Stromal cell of bone marrow (primary cell): Measurements from ENCODE around the gene ERGIC3.

Experiments used
- DNase-seq: peaks from one replicate; pipeline ENCODE4 v3.0.0-alpha.2; 2012; ENCODE audit warnings: low read depth

ERGIC3 gene

DNA sequence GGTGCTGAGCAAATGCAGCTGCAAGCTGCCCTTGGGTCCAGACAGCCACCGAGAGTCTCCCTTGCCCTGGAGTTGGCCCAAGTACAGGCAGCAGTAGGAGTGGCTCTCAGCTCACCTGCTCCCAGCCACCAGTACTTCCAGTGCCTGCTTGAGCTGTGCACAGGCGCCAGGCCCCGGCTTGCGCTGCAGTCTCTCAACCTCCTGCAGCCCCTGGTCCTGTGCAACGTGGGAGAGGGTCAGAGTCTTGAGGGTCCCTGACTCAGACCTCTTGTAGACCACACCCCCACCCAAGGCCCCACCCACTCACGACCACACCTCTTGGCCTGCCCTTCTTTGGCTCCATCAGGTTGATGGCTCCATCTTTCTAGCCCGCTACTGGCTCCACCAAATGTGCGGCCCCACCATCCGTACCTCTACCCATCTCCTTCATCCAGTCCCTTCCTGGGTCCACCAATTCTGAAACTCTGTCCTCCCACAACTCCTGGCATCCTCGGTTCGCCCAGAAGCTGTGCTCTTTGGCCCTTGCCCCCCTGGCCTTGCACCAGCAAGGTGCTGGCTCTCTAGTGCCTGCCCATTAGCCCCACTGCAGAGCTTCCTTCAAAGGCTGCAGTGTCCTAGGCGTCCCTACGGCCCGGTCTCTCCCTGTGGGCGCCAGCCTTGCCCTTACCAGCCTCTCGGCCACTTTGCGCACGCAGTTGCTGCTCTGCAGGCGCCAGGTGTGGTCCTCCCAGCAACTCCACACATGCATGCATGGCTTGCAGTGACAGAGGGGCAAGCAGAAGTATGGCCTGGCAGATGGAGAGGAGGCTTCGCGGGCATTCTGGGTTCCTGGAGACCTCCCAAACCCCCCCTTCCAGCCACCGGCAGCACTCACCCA is 57.3 kb downstream of the ERGIC3 start:
- no peak for DNase-seq

DNA sequence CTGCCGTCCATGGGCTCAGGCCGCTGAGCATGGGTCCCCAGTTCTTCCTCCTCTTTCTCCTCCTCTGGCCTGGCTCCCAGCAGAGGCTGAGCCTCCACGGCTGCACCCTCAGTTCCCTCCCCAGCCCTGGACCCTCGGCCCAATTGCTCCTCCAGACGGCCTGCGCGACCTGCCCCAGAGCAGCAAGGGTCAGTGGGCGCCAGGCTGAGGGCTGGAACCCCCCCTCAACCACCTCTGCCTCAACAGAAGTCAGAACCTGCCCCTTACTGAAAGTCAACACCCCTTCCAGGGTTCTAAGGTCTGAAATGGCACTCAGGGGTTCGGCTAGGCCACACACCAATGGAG is 57.9 kb downstream of the ERGIC3 start:
- no peak for DNase-seq

DNA sequence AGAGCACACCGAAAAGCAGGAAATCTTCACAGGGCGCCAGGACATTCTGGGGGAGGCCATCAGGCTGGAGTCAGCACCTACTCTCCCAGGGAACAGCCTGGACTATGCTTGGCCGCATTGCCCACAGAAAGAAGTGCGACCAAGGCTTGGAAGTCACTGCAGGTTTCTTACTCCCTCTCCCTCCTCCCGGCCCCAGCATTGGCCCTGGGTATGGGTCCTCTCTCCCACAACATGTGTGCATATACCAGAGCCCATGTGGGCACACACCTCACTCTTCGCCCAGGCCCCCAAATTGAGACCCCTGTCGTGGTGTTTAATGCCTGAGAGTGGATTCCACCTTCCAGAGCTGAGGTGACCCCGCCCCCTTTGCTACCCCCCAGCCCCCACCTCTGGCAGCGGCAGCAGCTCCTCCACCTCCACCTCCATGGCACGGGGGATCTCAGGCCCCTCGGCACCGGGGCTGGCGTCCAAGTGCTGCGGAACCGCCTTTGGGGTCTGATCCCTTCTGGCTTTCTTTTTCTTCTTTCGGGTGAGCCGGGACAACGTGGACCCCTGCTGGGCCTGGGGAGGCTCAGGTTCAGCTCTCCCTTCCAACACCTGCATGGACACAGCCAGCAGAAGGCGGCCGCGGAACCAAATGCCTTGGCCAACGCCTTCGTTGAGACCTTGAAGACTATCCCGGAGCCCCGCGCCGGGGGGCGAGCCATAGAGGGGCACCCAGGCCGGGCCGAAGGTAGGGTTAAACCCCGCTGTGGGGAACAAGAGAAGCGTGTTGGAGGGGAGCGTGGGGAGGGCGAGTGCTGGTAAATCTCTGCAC is 58.5 kb downstream of the ERGIC3 start:
- DNase-seq = no peak

DNA sequence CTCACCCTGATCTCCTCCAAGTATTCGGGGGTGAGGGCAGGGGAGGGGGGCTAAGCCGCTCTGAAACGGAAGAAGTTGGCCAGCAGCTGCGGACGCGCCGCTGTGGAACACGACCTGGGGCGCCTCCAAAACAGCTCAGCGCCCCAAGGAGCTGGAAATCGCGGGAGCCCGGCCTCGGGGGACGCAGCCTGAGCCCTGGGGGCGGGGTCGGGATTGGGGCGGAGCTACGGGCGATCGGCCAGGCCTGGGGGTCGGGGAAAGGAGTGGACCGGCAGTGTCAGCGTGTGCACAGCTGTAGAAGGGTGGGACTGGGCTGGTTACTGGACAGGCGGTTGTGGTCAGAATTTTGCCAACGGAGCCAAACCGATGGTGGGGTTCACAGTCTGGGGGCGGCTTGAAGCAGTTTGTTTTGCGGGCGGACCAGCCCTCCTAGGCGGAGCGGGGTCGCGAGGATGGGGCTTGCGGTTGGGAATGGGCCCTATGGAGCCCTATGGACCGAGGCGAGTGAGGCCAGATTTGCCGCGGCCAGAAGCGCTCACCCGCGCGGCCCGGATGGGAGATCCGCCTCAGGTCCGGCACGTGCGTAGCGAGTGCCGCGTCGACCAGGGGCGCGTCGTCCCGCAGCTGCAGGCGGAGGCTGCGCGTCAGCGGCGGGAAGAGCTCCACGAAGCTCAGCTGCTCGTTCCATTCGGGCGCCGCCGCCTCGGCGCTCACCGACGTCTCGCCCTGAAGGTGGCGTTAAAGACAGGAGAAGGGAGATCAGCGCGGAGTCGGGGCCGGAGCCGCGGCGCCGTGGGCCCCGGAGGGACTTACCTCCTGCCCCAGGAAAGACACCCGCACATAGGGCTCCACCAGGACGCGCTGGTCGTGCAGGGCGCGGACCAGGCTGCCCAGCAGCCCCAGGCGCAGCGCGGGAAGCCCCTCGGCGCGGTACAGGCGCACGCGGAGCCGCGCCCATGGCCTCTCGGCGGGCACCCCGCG is 59.4 kb downstream of the ERGIC3 start:
- DNase-seq = no peak

DNA sequence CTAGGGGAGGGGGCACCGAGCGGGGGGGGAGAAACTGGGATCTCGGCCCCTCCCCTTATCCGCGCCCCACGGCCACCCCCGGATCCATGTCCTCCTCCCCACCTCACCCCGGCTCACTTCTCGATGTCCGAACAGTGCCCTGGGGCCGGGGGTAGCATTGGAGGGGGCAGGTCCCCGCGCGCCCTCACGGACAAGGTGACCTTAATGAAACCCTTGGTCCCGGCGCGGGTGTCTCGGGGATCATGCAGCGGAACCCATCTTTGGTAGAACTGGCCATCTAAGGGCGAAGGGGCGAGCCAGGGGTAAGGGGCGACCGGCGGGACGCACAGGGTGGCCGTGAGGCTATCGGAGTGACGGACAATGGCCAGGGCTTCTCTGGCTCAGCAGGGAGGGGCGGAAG is 60.1 kb downstream of the ERGIC3 start:
- no peak for DNase-seq

DNA sequence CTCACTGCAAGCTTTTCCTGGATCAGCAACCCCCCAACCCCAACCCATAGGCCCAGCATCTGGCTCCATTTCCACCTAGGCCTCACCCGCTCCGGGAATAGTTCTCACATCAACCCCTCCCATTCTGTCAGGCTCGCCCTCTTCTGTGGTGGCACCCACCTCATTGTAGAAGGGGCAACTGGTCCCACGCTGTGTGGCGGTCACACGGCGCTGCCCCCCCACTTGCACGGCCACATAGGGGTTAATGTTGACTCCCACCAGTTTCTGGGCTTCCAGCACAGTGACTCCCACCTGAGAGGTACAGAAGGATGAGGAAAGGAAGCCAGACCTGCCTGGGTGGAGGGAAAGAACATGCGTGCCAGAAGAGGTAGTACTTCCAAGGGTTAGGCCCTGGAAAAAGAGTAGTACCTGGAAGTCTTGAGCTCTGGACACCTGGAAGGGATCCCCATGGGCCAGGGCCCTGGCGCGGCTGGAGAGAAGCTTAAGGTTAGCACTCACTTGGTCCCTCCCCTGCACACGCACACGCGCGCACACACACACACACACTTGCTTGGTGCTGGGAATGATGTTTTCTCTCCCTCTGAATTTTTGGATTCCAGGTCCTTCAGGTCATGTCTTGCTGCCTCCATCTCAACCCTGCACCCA is 61.1 kb downstream of the ERGIC3 start:
- no peak for DNase-seq

DNA sequence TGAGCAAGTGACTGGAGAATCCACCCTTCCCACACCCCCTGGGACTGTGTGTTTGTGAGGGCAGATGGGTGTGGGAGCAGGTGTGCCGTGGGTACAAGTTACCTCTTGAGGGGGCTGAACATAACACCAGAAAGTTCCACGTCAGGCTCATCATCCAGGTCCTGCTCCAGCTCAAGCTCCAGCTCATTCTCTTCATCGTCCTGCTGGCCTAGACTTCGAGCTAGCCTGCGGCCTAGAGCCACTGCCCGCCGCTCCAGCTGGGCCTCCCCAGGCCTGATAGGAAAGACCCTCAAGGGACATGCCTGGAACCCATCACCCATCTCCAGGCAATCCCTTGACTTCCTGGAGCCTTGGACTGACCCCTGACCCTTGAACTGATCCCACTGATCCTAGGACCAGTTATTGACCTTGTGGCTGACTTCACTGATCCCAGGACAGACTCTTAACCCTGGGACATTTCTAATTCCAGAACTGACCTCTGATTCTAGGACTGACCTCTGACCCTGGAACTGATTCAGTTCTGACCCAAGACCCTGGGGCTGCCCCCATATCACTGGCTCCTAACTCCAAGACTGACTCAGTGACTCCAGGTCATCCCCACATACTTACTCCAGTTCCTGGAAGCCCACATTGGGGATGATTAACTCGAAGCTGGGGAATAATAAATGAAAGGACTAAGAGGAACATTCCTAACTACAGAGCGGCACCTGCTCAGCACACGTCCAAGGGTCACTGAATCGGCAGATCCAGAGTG is 62.0 kb downstream of the ERGIC3 start:
- no peak for DNase-seq

DNA sequence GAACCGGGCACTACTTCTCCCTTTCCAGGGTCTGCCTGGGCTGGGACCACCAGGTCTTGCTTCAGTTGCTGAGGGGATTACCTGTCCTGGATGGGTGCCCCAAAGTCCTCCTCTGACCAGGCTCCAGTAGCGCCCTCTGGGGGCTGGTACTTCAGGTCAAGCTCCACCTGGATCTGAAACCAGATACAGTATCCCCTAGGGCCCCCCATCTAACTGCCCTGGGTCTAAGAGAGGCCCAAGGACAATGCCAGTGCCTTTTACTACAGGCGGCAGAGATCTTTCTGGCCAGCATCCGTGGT is 62.5 kb downstream of the ERGIC3 start:
- DNase-seq = no peak

DNA sequence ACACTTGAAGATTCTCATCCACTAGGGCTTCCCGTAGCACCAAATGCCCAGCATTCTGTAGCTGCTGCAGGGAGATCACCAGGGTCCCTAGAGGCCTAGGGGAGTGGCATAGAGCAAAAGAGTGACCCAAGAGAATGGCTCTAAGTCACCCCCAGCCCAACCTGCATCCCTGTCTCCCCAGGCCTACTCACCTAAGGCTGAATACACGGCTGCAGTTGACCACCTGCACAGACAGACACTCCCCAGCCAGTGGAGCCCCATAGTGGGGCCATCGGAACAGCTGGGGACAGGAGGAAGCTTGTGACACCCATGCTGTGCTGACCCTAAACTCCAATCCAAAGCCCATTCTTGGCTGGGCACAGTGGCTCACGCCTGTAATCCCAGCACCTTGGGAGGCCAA is 64.2 kb downstream of the ERGIC3 start:
- DNase-seq = no peak
